Activated T-cell treated with anti-CD3 and anti-CD28 coated beads, Interleukin-2, amount 50 U/mL, for 48 hours (primary cell): ENCODE measurements around the gene LYST.
"Not testable (repeated sequence)": the region's sequence is repeated elsewhere in the genome, so short reads cannot be mapped to it uniquely, and the experiment has no call there.

Source experiments
- DNase-seq, 2 experiments: peaks; one replicate each; pipeline ENCODE4 v3.0.0-alpha.2; 2020

LYST gene, protein sequence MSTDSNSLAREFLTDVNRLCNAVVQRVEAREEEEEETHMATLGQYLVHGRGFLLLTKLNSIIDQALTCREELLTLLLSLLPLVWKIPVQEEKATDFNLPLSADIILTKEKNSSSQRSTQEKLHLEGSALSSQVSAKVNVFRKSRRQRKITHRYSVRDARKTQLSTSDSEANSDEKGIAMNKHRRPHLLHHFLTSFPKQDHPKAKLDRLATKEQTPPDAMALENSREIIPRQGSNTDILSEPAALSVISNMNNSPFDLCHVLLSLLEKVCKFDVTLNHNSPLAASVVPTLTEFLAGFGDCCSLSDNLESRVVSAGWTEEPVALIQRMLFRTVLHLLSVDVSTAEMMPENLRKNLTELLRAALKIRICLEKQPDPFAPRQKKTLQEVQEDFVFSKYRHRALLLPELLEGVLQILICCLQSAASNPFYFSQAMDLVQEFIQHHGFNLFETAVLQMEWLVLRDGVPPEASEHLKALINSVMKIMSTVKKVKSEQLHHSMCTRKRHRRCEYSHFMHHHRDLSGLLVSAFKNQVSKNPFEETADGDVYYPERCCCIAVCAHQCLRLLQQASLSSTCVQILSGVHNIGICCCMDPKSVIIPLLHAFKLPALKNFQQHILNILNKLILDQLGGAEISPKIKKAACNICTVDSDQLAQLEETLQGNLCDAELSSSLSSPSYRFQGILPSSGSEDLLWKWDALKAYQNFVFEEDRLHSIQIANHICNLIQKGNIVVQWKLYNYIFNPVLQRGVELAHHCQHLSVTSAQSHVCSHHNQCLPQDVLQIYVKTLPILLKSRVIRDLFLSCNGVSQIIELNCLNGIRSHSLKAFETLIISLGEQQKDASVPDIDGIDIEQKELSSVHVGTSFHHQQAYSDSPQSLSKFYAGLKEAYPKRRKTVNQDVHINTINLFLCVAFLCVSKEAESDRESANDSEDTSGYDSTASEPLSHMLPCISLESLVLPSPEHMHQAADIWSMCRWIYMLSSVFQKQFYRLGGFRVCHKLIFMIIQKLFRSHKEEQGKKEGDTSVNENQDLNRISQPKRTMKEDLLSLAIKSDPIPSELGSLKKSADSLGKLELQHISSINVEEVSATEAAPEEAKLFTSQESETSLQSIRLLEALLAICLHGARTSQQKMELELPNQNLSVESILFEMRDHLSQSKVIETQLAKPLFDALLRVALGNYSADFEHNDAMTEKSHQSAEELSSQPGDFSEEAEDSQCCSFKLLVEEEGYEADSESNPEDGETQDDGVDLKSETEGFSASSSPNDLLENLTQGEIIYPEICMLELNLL (N-terminal part only)

DNA sequence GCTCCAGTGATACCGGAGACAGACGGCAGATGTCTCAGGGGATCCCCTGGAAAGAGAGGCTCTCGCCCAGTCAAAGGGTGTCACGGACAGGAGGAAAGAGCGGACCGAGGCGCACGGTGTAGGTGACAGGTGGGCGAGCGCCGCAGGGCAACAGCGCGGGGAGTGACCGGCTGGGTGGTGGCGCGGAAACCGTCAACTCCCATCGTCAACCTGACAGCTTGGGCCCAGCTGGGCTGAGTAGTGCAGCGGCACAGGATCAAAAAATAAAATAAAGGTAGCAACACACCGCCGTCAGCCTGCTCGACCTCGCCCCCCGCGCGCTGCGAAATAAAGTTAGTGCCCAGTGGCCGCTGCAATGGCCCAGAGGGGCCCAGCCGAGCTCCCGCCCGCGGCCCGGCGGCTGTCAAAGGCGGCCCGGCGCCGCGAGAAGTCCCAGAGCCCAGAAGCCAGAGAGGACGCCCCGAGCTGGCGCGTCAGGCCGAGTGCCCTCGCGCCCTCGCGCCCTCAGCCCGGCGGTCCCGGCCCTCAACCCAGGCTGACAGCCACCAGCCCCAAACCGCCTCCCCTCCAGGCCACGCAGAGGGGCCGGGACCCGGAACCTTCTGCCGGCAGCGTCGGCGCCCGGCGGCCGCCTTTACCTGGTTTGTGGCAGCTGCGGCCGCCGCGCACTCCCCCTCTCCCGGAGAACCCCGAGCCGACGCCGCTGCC lies at the start of gene LYST:
TSS of gene LYST (minus strand) at position 702 of the 708 bp plus-strand sequence. CDS start 36,489 bp downstream, outside the sequence.
- peak; percentile 71 to 74 for DNase-seq

- not testable (repeated sequence) for DNase-seq
Measured at GRCh38 chr1:235915489-235915888, 48.8 kb upstream of the LYST start.

DNA sequence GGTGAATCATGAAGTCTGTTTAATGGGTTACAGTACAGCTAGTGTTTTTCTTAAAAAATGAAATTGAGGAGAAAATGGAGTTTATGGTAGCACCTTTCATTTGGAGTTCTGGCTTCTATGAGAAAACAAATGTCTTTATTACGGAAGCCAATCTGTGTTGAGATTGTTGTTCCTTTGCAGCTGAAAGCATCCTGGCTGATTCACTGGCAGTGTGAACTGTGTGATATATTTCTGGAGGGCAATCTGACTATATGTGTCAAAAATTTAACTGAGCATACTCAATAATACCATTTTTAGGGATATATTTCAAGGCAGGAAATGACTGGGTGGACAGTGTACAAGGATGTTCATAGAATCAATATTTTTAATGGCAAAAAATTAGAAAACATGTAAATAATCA lies 46.6 kb upstream of the LYST start:
- no peak for DNase-seq

DNA sequence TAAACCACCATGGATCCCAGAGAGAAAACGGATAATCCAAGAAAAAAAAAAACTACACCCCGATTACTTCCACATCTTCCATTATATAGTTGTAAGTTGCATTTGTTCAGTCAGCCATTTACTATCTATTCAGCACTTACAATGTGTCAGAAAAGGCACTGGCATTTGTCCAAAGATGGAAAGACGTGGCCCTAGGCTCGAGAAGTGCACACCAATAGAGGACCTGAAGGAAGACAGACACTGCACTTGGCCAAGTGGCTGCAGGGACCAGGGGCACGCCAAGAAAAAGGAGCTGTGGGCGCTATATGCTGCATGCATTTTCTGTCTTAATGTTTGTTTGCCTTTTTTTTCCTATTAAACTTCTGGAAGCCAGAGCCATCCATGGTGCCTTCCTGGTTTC lies 45.2 kb upstream of the LYST start:
- no peak for DNase-seq

DNA sequence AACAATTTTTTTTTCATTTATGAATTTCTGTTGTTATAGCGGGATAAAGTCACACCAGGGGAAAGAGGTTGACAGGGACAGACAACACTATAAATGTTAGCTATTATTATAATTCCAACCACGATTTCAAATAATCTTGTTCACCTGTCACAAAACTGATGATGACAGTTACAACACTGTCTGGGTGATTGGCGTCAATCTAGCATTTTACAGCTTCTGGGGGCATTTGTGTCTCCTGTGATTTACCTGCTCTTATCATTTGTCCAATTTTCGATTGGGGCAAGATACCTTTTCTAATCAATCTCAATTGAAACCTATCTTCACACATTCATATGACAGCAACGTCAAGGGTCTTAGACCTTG lies 44.6 kb upstream of the LYST start:
- no peak for DNase-seq

GRCh38 chr1:235910357-235911299 lies 43.9 kb upstream of the LYST start:
- peak; percentile 67 to 70 for DNase-seq

DNA sequence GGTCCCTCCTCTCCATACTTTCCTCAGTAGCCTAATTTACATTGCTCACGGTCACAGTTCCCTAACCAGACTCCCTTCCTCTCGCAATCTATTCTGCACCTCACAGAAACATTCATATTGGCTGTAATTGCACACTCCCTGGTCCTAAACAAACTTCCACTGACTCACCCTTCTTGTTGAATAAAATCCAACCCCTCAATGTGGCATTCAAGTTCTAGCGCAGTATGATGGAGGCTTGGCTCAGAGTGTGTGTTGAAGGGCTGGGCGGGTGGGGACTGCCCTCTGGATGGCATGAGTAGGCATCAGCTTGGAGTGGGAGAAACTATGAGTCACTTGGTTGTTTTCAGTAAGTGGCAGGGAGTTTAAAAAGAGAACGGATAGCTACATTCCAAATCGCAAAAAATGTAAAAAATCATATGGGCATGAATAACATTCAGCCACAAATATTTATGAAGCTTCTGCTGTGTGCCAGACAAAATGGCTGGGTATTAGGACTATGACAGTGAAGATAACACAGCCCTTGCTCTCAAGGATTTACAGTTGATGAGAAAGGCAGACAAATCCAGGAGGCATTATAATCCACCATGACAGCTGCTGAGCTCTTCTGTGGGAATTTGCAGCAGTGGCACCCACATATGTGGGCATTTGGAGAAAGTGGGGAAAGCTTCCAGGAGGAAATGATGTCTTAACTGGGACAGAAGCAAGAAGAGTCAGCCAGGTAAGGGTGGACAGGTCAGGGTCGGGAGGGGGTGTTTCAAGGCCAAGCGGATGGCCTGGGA lies 42.2 kb upstream of the LYST start:
- no peak for DNase-seq

GRCh38 chr1:235907897-235908240 lies 41.2 kb upstream of the LYST start:
- no peak for DNase-seq

DNA sequence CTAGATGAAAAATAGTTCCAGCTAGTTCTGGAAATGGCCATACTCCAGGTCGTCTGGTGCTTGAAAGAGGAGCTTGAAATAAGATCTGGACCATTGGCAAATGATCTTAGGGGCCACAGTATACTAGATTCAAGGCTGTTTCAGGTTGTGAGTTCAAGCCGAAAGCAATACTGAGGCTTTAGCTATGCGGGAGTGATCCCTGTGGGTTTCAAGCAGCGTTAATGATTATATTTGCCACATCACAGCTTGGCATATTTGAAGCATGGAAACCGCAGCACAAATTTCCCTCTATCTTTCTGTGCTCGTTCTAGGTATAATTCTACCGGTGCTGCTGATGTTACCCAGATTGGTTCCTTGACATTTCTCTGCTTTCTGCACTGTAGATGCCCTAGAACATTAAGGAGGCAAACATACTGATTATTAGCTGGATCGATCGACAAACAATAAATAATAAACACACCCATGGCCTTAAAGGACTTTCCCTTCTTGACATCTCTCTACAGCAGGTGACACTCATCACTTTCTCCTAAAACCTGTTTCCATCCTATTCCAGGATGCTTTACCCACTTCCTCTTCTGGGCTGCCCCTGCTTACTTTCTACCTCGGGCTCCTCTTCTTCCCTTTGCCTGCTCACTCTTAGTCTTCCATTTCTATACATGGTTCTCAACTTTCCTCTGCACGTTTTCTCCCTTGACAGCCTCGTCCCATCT lies 40.6 kb upstream of the LYST start:
- no peak for DNase-seq

GRCh38 chr1:235906436-235906835 lies 39.7 kb upstream of the LYST start:
- no peak for DNase-seq

GRCh38 chr1:235903809-235904208 lies 37.1 kb upstream of the LYST start:
- not testable (repeated sequence) for DNase-seq

DNA sequence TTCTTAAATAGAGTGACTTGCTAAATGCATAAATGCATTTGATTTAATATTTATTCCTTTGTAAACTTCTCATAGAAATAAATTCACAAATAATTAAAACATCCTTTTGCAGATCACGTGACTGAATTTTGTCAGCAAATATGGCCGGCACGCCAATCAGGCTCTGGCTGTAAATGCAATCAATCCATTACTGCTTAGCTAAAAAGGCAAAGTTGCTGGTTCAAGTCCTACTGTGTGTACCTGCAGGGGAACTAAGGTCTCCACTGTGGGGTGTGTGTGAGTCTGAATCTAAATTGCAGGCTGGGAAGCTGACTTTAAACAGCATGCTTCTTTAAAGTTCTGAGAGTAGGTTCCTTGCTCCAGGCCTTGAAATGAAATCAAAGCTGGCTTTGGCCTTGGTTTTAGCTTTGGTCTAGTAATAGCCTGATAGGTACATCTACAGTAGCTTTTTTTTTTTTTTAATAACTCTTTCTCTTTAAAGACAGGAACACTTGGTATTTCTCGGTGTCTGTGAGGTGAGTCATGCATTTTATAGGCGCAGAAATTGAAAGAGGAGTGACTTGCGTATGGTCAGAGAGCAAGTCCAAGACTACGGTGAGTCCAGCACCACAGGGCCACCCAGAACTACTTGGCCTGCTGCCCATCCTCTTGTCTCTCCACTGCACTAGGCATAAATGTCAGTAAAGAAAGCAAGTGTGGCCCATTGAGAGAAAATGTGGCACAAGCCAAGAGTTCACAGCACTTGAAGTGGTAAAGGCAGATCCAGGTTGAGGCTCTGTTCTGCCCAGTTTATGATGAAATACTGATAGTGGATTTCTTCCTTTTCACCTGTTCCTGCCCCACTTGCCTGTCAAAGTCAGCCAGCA lies 36.2 kb upstream of the LYST start:
- no peak for DNase-seq

DNA sequence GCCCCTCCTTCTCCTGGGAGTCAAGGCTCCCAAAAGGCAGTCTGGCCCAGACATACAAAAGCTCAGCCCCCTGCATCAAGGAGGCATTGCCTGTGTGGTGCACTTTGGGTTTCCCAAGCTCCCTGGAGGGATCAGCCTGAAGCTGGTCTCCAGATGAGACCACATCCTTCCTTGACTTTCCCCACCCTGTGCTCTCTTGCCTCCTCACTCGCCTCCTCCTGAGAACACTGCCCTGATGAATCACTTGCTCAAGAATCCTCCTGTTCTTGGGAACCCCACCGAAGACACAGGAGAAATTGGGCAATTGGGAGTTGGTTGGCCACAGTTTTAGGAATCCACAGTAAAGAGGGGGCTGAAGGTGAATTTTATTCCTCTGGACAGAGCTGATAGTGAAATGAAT lies 34.8 kb upstream of the LYST start:
- DNase-seq = no peak

DNA sequence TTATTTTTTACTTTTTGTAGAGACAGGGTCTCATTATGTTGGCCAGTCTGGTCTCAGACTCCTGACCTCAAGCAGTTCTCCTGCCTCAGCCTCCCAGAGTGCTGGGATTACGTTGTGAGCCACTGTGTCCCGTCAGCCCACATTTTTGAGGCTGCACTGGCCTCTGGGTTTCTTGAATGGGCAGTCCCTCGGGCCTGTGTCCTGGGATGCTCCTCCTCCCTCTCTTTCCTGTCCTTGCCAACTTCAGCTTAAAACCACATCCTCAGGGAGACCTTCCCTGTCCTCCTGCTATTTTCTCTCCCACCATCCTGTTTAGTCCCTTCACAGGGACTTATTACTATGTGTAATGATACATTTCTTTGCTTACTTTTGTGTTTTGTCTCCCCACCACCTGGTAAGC lies 31.4 kb upstream of the LYST start:
- no peak for DNase-seq

- DNase-seq = no peak
Measured at GRCh38 chr1:235893840-235894239, 27.1 kb upstream of the LYST start.

- no peak for DNase-seq
Measured at GRCh38 chr1:235892734-235893413, 26.2 kb upstream of the LYST start.

GRCh38 chr1:235892202-235892601 lies 25.5 kb upstream of the LYST start:
- DNase-seq = no peak

DNA sequence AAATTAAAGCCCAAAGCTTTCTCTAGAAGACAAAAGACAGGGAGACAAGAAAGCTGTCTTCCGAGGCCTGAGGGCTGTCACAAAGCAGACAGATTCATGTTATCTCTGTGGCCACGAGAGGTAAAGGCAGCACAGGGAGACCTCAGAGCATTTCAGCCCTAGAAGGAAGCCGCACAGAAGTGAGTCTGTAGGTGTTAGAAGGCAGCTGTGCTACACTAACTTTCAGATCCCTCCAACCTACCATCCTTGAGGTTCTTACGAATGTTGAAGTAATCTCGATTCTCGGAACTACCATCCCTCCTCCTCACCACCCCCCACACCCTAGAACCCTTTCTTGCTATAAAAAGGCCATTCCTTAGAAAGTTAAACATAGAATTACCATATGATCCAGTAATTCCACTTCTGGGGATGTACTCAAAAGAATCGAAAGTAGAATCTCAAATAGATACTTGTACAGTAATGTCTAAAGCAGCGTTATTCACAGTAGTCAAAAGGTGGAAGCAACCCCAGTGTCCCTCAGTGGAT lies 21.5 kb upstream of the LYST start:
- DNase-seq = peak; percentile 63 to 71
